Measurements from ENCODE around the gene GALE.
"Not testable (repeated sequence)": the region's sequence is repeated elsewhere in the genome, so short reads cannot be mapped to it uniquely, and the experiment has no call there.

Gene GALE

GRCh38 chr1:23809751-23810171, 9.2 kb upstream of the GALE start:
- DNase-seq (ENCODE audit: low read depth in 2 of 2): peak; percentile 61 to 72

GRCh38 chr1:23807453-23807852, 6.9 kb upstream of the GALE start:
- DNase-seq (ENCODE audit: low read depth in 2 of 2): no peak

GRCh38 chr1:23806280-23806679, 5.7 kb upstream of the GALE start:
- DNase-seq (ENCODE audit: low read depth in 2 of 2): no peak

GRCh38 chr1:23805025-23805424, 4.5 kb upstream of the GALE start:
- no peak for DNase-seq (ENCODE audit: low read depth in 2 of 2)

- DNase-seq (ENCODE audit: low read depth in 2 of 2): no peak
Observed at GRCh38 chr1:23804183-23804835, 3.8 kb upstream of the GALE start.

- no peak for DNase-seq (ENCODE audit: low read depth in 2 of 2)
Observed at GRCh38 chr1:23803674-23804073, 3.1 kb upstream of the GALE start.

GRCh38 chr1:23802809-23803342, 2.3 kb upstream of the GALE start:
- not testable (repeated sequence) for DNase-seq (ENCODE audit: low read depth in 2 of 2)

- DNase-seq (ENCODE audit: low read depth in 2 of 2): no peak
Observed at GRCh38 chr1:23801876-23802275, 1.3 kb upstream of the GALE start.

- no peak for DNase-seq (ENCODE audit: low read depth in 2 of 2)
Observed at GRCh38 chr1:23801338-23801748, 789 bp upstream of the GALE start.

GRCh38 chr1:23799570-23800399, 769 bp downstream of the GALE start:
- no peak for DNase-seq (ENCODE audit: low read depth in 2 of 2)

- no peak for DNase-seq (ENCODE audit: low read depth in 2 of 2)
Observed at GRCh38 chr1:23799255-23799569, 1.3 kb downstream of the GALE start.

GRCh38 chr1:23798662-23799142, 1.9 kb downstream of the GALE start:
- no peak for DNase-seq (ENCODE audit: low read depth in 2 of 2)

- DNase-seq (ENCODE audit: low read depth in 2 of 2): no peak
Observed at GRCh38 chr1:23797478-23798448, 2.8 kb downstream of the GALE start.

GRCh38 chr1:23796466-23797271, 3.9 kb downstream of the GALE start:
- no peak for DNase-seq (ENCODE audit: low read depth in 2 of 2)

GRCh38 chr1:23795676-23796465, 4.7 kb downstream of the GALE start:
- no peak for DNase-seq (ENCODE audit: low read depth in 2 of 2)

GRCh38 chr1:23794732-23795182, 5.8 kb downstream of the GALE start:
- DNase-seq (ENCODE audit: low read depth in 2 of 2): not testable (repeated sequence)

- no peak for DNase-seq (ENCODE audit: low read depth in 2 of 2)
Observed at GRCh38 chr1:23793861-23794731, 6.5 kb downstream of the GALE start.

- no peak for DNase-seq (ENCODE audit: low read depth in 2 of 2)
Observed at GRCh38 chr1:23793018-23793781, 7.4 kb downstream of the GALE start.

Measured in activated CD4-positive, alpha-beta T cell treated with anti-CD3 and anti-CD28 coated beads for 24 hours (primary cell).